ENCODE results near the gene BEND6. TPM values are rescaled to one million over a fixed set of nuclear protein-coding genes. Genes with fewer than 3 reads are reported as not detected.

Gene BEND6, protein sequence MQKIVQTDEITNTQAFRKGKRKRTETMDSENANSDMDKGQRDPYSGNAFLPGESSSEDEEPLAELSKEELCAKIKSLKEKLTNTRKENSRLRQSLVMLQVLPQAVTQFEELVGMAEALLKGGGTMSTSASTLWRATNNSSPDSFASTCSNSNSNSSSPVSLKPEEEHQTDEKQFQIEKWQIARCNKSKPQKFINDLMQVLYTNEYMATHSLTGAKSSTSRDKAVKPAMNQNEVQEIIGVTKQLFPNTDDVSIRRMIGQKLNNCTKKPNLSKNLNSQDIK
- 2.1 and 4.2 TPM in 2 replicates for total RNA-seq (2022)
- percentile 38 among the genes with signal in this experiment for Bru-seq, nascent RNA
- percentile 39 among the genes with signal in this experiment for BruChase-seq, experiment 1, labeled RNA remaining after a 6-hour chase
- percentile 42 among the genes with signal in this experiment for BruChase-seq, experiment 2, labeled RNA remaining after a 2-hour chase
- long read RNA-seq, transcript BEND6-203 (4 exons, 3,497 nt) = major isoform, 5 of 10 reads
- long read RNA-seq, partial matches to known transcripts = 0 of 10 reads
- long read RNA-seq, other reads (novel, unspliced or antisense) = 2 of 10 reads

DNA sequence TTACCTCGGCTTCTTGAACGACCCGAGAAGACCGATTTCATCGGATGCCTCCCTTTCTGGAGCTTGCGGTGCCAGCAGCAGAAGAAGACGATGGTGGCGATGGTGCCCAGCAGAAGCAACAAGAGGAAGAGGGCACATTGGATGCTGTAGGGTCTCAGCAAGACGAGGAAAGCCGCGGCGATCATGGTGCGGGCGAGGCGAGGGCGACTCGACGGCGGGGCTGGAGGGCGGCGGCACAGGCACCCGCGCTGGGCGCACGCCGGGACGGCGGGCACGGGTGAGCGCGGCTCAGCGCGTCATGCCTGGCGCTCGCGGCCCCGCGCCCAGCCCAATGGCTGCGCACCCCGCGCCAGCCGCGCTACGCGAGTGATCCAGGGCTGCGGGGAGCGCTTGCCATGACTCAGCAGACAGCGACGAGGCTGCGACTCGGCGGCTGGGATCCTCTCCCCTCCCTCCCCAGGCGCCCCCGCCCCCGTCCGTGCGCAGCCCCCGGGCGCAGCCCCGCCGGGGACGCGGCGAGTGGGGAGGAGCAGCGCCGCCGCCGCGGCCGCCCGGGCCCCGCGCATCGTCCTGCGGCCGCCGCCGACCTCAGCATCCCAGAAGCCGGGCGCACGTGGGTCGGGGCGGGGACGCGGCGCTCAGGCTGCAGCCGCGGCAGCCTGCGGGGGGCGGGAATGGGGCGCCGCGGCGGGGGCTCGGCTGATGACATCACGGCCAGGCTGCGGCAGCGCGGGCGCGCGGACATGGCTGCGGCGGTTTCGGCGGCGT lies at the start of gene BEND6:
BEND6 (plus strand) TSS at position 705 of the 768 bp plus-strand sequence. CDS start 26,704 bp downstream, outside the sequence.
- Mint-ChIP-seq H3K27me3 (ENCODE audit: insufficient read depth, unreplicated experiment) (no peaks in the 10 kb centered on the region), H3K9me3 (ENCODE audit: unreplicated experiment) (no peaks in the 10 kb centered on the region), H3K4me1 (ENCODE audit: insufficient read depth, unreplicated experiment) (peaks cover 13% of the 10 kb centered on the region), H3K27ac (ENCODE audit: low read depth, unreplicated experiment) (peak within 1 kb of the TSS; percentile 95), H3K36me3 (ENCODE audit: insufficient read depth, unreplicated experiment) (no peaks in the 10 kb centered on the region), H3K4me3 (ENCODE audit: unreplicated experiment) (peak within 1 kb of the TSS; percentile 97)
- peak; percentile 63 for DNase-seq (ENCODE audit: unreplicated experiment)
- TF ChIP-seq, protein P1, sequence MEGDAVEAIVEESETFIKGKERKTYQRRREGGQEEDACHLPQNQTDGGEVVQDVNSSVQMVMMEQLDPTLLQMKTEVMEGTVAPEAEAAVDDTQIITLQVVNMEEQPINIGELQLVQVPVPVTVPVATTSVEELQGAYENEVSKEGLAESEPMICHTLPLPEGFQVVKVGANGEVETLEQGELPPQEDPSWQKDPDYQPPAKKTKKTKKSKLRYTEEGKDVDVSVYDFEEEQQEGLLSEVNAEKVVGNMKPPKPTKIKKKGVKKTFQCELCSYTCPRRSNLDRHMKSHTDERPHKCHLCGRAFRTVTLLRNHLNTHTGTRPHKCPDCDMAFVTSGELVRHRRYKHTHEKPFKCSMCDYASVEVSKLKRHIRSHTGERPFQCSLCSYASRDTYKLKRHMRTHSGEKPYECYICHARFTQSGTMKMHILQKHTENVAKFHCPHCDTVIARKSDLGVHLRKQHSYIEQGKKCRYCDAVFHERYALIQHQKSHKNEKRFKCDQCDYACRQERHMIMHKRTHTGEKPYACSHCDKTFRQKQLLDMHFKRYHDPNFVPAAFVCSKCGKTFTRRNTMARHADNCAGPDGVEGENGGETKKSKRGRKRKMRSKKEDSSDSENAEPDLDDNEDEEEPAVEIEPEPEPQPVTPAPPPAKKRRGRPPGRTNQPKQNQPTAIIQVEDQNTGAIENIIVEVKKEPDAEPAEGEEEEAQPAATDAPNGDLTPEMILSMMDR (IDR thresholded peaks at IDR 0.05; ENCODE audit: unreplicated experiment) = no peak
- intact Hi-C loops (cut with micrococcal nuclease) = loop anchor here (1.0 to 10.0 kb wide), 6 partner anchors 16 to 362 kb away; no protein-coding TSS in a partner anchor
- no TSS peak for BruUV-seq (replicated peaks)
- CTCF ChIA-PET = interaction anchor here (0.6 to 15.8 kb wide), 24 partner anchors 9 to 370 kb away, joined by 3 to 154 read pairs (median 4); partner anchors contain the start of genes KIAA1586 and PRIM2
- POLR2A ChIA-PET = interaction anchor here (0.5 to 2.7 kb wide), 17 partner anchors 17 to 370 kb away, joined by 3 to 21 read pairs (median 4); partner anchors contain the start of genes PRIM2 and ZNF451

DNA sequence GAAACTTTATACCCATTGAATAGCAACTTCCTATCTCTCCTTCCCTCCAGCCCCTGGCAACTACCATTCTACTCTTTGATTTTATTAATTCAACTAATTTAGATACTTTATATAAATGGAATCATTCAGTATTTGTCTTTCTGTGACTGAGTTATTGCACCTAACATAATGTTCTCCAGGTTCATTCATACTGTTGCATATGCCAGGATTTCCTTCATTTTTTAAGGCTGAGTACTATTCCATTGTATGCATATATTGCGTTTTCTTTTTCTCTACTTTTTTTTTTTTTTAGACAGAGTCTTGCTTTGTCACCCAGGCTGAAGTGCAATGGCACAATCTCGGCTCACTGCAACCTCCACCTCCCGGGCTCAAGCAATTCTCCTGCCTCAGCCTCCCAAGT lies 49.5 kb upstream of the BEND6 start:
- no peaks in the 10 kb centered on the region for H3K27me3 Mint-ChIP-seq (ENCODE audit: insufficient read depth, unreplicated experiment)
- no peak for DNase-seq (ENCODE audit: unreplicated experiment)
- peaks cover 16% of the 10 kb centered on the region for H3K4me1 Mint-ChIP-seq (ENCODE audit: insufficient read depth, unreplicated experiment)
- intact Hi-C loops (cut with micrococcal nuclease) = loop anchor here (10.0 kb wide), 1 partner anchor 269 kb away; the partner anchor contains the start of gene BAG2
- ChIA-PET POLR2A (interaction anchor here (1.5 to 2.0 kb wide), 2 partner anchors 46 to 49 kb away, joined by 5 to 13 read pairs; partner anchors contain the start of gene BEND6), CTCF (interaction anchor here (1.2 to 7.5 kb wide), 20 partner anchors 9 to 418 kb away, joined by 3 to 154 read pairs (median 11); partner anchors contain the start of genes BEND6, KIAA1586 and PRIM2)
- TF ChIP-seq, protein P1 (IDR thresholded peaks at IDR 0.05; ENCODE audit: unreplicated experiment) = no peak
- no peaks in the 10 kb centered on the region for H3K36me3 Mint-ChIP-seq (ENCODE audit: insufficient read depth, unreplicated experiment)
- H3K4me3 Mint-ChIP-seq (ENCODE audit: unreplicated experiment) = no peak overlapping the region
- no TSS peak for BruUV-seq (replicated peaks)
- no peak overlapping the region for H3K27ac Mint-ChIP-seq (ENCODE audit: low read depth, unreplicated experiment)
- no peaks in the 10 kb centered on the region for H3K9me3 Mint-ChIP-seq (ENCODE audit: unreplicated experiment)

DNA sequence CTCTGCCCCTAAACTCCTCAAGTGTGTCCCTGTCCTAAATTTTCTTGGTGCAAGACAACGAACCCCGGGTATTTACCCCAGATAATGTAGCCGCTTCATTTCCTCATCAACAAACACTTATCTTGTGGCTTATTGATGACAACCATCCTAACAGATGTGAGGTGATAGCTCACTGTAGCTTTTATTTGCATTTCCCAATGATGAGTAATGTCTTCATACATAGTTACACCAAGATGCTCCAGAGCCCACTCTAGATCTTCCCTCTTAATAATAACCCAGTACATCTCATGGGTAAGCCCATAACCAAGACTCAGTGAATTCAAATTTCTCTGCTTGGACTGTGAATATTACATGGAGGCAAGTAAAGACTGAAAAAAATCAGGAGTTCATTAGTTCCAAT lies 48.2 kb upstream of the BEND6 start:
- Mint-ChIP-seq H3K27ac (ENCODE audit: low read depth, unreplicated experiment) (no peak overlapping the region), H3K4me3 (ENCODE audit: unreplicated experiment) (no peak overlapping the region), H3K9me3 (ENCODE audit: unreplicated experiment) (no peaks in the 10 kb centered on the region), H3K27me3 (ENCODE audit: insufficient read depth, unreplicated experiment) (no peaks in the 10 kb centered on the region), H3K4me1 (ENCODE audit: insufficient read depth, unreplicated experiment) (peaks cover 17% of the 10 kb centered on the region), H3K36me3 (ENCODE audit: insufficient read depth, unreplicated experiment) (no peaks in the 10 kb centered on the region)
- intact Hi-C loops (cut with micrococcal nuclease) = loop anchor here (10.0 kb wide), 1 partner anchor 268 kb away; the partner anchor contains the start of gene BAG2
- DNase-seq (ENCODE audit: unreplicated experiment) = no peak
- no TSS peak for BruUV-seq (replicated peaks)
- POLR2A ChIA-PET = interaction anchor here (1.0 to 2.9 kb wide), 3 partner anchors 16 to 164 kb away, joined by 3 to 17 read pairs (median 3); partner anchors contain the start of gene BEND6
- CTCF ChIA-PET = interaction anchor here (1.0 to 7.5 kb wide), 7 partner anchors 51 to 418 kb away, joined by 3 to 154 read pairs (median 4); partner anchors contain the start of gene BEND6
- TF ChIP-seq, protein P1 (IDR thresholded peaks at IDR 0.05; ENCODE audit: unreplicated experiment) = no peak
